Measurements from ENCODE around the gene AFAP1L2.

DNA sequence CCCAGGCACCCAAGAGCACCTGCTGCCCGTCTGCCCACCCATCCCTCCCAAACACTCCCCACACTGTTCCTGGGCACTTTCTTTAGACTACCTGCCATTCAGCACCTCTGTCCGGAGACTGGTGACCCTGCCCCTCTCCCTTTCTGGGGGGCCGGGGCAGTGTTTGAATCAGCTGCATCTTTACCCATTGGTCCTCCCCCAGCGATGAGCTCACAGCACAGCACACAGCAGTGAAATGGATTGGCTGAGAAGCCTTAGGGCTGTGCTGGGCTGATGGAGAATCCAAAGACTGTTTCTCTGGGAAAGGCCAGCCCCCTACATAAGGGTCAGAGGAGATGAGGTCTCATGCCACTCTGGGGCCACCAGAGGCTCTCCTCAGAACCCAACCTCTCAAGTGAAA is 125.0 kb downstream of the AFAP1L2 start:
- TF ChIP-seq POLR2A (IDR thresholded peaks at IDR 0.05) = no peak
- TF ChIP-seq, protein P1, sequence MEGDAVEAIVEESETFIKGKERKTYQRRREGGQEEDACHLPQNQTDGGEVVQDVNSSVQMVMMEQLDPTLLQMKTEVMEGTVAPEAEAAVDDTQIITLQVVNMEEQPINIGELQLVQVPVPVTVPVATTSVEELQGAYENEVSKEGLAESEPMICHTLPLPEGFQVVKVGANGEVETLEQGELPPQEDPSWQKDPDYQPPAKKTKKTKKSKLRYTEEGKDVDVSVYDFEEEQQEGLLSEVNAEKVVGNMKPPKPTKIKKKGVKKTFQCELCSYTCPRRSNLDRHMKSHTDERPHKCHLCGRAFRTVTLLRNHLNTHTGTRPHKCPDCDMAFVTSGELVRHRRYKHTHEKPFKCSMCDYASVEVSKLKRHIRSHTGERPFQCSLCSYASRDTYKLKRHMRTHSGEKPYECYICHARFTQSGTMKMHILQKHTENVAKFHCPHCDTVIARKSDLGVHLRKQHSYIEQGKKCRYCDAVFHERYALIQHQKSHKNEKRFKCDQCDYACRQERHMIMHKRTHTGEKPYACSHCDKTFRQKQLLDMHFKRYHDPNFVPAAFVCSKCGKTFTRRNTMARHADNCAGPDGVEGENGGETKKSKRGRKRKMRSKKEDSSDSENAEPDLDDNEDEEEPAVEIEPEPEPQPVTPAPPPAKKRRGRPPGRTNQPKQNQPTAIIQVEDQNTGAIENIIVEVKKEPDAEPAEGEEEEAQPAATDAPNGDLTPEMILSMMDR (IDR thresholded peaks at IDR 0.05) = no peak

Measured in body of pancreas (tissue), 4 donors.